IPS-18c (cell line): ENCODE measurements around the gene NFS1.
"Not testable (repeated sequence)": the region's sequence is repeated elsewhere in the genome, so short reads cannot be mapped to it uniquely, and the experiment has no call there.

ENCODE experiments used
- H3K4me3 ChIP-seq: 2 replicates; pipeline ENCODE4 v1.7.0; 2013; ENCODE audit warnings: low read depth, mild to moderate bottlenecking, low read length, moderate library complexity; ENCODE audit not compliant: insufficient read depth
- H3K9me3 ChIP-seq: one replicate; pipeline ENCODE4 v1.6.1; 2013; ENCODE audit warnings: mild to moderate bottlenecking, low read length, moderate library complexity; ENCODE audit not compliant: control insufficient read depth, insufficient read depth

The NFS1 gene

DNA sequence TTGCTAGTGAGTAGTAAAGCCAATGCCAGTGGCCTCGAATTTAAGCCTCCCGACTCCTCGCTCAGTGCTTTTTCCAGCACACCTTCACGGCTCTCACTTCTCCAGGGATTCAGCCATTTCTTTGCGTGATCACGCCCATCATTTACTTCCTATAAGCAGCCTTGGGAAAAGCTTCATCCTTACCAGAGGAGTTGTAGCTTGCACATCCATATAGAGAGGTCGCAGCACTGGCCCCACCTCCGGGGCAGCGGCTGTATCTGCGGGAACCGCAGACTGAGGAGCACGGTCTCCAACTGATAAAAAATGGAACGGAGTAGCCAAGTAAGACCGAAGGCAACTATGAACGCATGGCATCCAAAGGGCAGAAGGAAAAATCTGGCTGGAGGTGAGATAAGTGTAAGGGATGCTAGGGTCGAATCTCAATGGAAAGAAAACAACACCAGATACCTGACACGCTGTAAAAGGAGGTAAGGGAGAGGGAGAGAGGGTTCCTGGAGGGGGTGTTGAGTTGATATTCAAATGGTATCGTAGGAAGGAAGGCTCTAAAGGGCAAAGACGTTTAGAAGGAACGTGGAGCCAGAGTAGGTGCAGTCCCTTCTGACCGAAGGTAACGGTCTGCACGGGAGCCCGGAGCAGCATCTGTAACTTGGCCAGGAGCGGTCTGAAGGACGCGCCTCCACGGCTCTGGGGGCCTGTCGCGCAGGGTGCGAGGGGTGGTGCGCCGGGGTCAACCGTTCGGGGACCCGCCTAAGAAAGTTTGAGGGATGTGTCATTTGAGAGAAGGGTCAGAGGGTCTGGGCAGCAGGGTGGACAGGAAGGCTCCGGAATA, 640 bp downstream of the NFS1 start:
- no peaks in the 10 kb centered on the region for H3K9me3 ChIP-seq
- peak overlapping the region; percentile 100 for H3K4me3 ChIP-seq

DNA sequence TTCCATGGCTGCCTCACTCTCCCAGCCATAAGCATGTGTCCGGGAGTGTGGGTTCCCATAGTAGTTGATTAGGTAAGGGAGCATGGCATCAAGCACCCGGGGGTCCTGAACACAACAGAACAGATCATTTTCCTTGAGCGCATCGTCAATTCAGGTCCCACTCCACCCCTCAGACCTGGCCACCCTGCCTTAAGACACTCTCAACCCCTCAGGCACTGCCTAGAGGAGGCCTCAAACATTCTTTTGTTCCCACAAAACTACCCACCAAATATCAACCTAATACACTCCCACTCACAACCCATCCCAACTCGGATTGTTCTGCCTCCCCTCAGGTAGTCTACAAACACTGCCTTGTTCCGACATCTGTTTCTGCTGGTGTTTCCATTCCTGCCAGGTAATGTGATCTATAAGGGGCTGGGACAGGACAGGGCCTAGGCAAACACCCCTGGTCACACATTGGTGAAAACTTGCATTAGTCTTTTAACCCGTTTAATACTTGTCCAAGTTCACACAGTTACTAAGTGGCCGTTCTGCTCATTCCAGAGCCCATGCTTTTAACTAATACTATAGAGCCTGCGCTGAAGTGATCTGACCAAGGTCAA, 1.4 kb downstream of the NFS1 start:
- peak overlapping the region; percentile 100 for H3K4me3 ChIP-seq
- H3K9me3 ChIP-seq = no peaks in the 10 kb centered on the region

DNA sequence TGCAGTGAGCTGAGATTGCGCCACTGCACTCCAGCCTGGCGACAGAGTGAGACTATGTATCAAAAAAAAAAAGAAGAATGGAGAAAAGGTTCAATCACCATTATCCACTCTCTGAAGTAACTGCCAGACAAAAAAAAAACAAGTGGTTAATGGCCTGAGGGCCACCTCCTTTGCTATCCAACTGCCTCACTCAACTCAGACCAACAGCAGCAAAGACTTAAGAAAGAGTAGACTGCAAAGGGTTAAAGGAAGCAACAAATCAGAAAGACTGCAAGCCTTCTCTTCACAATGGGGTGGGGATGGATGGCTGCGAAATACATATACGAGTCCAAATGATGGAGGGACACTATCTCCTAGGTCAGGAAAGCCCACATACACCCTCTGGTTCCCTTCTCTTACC, 3.2 kb downstream of the NFS1 start:
- Histone ChIP-seq H3K9me3 (no peaks in the 10 kb centered on the region), H3K4me3 (no peak overlapping the region)

DNA sequence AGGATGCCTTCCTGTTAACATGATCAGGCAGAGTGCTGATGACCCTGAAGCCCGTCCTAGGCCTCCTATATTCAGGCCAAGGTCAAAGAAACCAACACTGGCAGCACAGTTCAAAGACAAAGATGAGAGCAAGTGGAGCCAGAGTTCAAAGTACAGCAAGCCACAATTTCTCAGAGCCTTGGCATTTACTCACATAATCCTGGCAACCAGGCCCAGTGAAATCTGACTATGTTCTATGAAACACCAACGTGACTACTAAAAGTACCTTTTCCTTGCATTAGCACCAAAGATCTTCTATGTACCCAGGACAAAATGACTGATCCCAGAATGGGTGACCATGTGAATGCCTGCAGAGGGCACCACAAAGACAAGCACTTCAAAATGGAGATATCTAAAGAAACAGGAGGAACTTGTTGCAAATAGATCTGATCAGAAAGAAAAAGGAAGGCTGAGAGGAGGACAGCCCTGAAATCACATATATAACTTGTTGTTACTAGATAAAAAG, 3.9 kb downstream of the NFS1 start:
- no peaks in the 10 kb centered on the region for H3K9me3 ChIP-seq
- no peak overlapping the region for H3K4me3 ChIP-seq

DNA sequence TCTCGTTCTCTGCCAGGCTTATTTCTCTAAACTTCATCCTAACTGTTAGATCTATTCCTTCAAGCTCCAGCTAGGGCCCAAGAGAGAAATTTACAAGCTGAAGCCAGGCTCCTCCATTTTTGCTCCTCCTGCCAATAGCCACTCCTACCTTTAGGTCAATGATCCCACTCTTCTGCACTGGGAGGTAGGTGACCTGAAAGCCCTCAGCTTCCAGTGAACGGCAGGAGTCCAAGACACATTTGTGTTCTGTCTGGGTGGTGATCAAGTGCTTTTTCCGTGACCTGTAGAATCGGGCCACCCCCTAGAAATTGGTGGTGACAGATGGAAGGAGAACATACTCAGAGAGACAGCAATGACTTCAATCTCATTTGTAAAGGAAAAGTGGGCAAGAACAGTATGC, 8.9 kb downstream of the NFS1 start:
- Histone ChIP-seq H3K9me3 (peaks cover 2% of the 10 kb centered on the region), H3K4me3 (no peak overlapping the region)

DNA sequence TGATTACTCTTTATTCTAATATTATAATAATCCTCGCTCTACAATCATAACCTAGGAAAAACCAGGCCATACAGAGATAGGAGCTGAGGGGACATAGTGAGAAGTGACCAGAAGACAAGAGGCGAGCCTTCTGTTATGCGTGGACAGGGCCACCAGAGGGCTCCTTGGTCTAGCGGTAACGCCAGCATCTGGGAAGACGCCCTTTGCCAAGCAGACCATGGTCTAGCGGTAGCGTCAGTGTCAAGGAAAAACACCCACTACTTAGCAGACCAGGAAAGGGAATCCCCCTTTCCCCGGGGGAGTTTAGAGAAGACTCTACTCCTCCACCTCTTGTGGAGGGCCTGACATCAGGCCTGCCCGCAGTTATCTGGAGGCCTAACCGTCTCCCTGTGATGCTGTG, 12.3 kb downstream of the NFS1 start:
- not testable (repeated sequence) for H3K4me3 ChIP-seq, H3K9me3 ChIP-seq

DNA sequence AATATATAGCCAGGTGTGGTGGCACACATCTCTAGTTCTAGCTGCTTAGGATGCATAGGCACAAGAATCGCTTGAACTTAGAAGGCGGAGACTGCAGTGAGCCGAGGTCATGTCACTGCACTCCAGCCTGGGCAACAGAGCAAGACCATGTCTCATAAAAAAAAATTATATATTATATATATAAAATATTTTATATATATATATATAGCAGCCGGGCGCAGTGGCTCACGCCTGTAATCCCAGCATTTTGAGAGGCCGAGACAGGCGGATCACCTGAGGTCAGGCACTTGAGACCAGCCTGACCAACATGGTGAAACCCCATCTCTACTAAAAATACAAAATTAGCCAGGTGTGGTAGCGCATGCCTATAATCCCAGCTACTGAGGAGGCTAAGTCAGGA, 13.8 kb downstream of the NFS1 start:
- H3K4me3 ChIP-seq, H3K9me3 ChIP-seq: not testable (repeated sequence)

DNA sequence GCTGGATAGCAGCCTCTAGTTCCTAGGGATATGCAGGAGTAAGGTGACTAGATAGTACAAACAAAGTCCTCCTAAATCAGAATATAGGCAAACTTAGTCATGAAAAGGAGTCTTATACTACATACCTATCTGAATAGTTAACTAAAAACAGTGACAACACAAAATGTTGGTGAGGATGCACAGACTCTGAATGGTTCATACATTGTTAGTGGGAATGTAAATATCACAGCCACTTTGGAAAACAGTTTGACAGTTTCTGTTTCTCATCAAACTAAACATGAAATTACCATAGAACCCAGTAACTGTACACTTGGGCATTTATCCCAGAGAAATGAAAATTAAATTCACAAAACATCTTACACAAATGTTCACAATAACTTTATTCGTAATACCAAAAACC, 17.2 kb downstream of the NFS1 start:
- H3K4me3 ChIP-seq = no peak overlapping the region
- H3K9me3 ChIP-seq = no peaks in the 10 kb centered on the region

DNA sequence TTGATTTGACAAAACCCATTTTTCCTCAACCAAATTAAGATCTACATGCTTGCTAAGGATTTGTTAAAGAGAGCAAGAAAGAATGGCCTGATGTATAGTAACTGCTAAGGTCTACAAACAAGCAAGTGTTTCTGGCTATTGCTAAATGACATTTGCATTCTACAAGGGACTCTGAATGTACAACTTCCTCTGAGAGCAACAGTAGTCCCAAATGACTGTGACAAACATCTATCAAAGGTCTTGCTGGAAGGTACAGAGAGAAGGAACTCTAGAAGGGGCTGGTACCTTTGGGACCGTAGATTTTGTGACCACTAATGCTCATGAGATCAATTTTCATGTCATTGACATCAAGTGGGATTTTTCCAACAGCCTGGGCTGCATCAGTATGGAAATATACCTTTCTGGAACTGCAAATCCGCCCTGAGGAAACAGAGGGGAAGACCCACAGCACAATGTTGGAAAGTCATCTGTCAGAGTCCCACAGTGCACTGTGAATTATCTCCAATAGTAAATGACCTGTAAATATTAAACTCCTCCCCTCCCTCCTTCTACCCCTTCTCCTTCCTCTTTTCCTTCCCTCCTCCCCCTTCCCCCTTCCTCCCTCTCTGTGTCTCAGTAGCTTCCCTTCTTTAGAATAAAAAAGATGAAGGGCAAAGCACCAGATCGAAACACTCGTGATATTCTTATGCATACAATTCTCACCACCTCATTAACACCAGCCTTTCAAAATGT, 18.5 kb downstream of the NFS1 start:
- no peaks in the 10 kb centered on the region for H3K9me3 ChIP-seq
- H3K4me3 ChIP-seq = no peak overlapping the region

DNA sequence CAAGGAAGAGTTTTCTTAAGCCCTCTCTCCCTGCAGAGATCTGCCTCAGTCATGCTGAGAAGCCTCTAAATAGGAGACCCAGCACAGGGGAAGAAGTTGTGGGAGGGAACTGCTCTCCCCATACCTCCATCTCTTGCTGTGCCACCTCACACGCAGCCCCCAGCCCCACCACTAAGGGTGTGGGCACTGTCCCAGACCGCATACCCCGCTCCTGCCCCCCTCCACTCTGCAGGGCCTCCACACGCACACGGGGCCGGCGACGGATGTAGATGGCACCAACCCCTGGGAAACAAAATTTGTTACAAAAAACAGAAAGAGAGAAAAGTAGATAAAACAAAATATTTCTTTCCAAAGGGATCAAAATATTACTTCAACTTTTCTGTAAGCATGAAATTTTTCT, 24.2 kb downstream of the NFS1 start:
- H3K9me3 ChIP-seq = no peaks in the 10 kb centered on the region
- no peak overlapping the region for H3K4me3 ChIP-seq

DNA sequence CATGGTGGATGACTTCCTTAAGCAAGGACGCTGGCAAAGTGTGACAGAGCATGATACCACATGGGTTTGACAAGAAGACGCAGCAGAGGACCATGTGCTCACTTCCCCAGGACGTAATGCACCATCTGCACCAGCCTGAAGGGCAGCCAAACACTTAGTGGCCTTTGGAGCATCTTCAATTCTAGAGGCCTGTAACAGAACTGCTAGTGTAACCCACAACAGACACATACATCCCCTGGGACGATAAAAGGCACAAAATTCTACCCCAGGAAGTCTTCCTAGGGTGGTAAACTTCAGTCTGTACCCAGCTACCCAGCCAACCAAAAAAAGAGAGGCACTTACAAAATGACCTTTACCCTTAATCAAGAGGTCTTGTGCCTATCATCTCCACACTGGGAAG, 25.3 kb downstream of the NFS1 start:
- no peaks in the 10 kb centered on the region for H3K9me3 ChIP-seq
- no peak overlapping the region for H3K4me3 ChIP-seq

DNA sequence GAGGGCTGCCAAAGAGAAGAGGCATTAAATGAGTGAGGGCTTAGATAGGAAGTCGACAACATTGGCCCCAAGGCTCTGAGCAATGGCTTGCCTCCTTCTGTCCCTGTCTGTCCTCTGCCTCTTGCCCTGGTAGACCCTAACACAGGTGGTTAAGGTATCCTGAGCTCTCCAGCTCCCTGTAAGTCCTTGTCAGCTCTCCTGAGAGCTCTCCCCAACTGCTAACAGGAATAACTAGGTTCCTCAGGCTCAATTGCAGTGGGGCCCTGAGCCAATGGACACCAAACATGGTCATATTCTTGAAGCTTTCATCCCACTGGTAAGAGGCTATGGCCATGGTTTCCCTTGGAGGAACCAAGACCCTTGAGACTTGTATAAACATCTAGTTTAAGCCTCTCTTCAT, 29.5 kb downstream of the NFS1 start:
- no peak overlapping the region for H3K4me3 ChIP-seq
- H3K9me3 ChIP-seq = no peaks in the 10 kb centered on the region

DNA sequence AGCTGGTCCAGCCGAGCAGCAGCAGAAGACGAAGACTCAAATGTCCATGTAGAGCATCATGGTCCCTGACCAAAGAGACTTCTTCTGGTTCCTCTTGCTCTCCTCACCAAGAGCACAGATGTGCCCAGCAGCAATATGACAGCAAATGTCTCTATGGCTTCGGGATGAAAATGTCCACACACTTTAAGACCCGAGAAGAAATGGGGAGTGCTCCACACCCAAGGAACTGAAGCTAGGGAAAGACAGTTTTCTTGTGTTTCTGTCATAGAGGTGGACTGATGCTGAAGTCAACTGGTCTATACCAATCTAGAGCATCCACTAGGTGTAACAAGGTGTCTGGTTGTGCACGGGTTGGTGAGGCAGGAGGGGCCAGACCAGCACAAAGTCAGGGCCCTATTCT, 29.9 kb downstream of the NFS1 start:
- H3K4me3 ChIP-seq = no peak overlapping the region
- no peaks in the 10 kb centered on the region for H3K9me3 ChIP-seq

DNA sequence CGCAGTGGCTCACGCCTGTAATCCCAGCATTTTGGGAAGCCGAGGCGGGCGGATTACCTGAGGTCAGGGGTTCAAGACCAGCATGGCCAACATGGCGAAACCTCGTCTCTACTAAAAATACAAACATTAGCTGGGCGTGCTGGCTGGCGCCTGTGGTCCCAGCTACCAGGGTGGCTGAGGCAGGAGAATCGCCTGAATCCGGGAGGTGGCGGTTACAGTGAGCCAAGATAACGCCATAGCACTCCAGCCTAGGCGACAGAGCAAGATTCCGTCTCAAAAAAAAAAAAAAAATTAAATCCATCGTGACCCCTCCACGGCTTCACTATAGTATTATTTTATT, 33.2 kb downstream of the NFS1 start:
- Histone ChIP-seq H3K9me3 (no peaks in the 10 kb centered on the region), H3K4me3 (no peak overlapping the region)

DNA sequence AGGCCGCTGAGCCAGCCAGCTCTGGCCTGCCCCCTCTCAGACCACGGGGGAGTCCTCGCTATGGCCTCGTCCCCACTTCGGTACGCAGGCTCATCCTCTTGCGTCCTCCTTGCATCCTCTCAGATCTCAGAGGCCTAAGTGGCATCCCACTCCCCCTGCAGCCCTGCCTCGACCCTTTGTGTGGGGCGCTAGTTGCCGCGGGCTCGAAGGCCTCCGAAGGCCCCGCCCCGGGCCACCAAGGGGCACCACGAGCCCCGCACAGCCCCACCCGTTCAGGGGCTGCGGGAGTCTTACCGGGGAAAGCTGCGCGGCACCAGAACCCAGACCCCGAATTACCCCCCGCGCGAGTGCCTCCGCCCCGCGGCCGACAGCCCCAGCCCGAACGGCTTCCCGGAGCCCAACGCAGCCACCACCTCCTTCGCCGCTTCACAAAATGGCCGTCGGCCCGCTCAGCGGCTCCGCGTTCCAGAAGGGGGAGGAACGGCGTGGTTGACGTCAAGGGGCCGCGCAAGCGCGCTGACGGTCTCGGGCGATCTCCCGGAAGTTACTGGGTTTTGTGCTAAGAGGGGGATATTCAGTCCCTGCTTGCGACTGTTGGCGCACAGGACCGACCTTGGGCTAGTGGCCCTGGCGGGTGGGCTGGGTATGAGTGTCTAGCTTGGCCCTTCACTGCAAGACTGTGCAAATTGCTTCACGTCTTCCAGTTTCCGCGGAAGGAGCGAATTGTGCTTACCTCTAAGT, 34.5 kb downstream of the NFS1 start, which contains the start of the genes CPNE1 and RBM12:
Gene CPNE1, minus strand, starts transcription at position 435 of the 741 bp plus-strand sequence. CDS start 31,977 bp downstream, outside the sequence.
Gene RBM12, minus strand, starts transcription at position 435 of the 741 bp plus-strand sequence. CDS start 9,578 bp downstream, outside the sequence.
- Histone ChIP-seq H3K9me3 (no peaks in the 10 kb centered on the region), H3K4me3 (peak within 1 kb of the TSS; percentile 84)

DNA sequence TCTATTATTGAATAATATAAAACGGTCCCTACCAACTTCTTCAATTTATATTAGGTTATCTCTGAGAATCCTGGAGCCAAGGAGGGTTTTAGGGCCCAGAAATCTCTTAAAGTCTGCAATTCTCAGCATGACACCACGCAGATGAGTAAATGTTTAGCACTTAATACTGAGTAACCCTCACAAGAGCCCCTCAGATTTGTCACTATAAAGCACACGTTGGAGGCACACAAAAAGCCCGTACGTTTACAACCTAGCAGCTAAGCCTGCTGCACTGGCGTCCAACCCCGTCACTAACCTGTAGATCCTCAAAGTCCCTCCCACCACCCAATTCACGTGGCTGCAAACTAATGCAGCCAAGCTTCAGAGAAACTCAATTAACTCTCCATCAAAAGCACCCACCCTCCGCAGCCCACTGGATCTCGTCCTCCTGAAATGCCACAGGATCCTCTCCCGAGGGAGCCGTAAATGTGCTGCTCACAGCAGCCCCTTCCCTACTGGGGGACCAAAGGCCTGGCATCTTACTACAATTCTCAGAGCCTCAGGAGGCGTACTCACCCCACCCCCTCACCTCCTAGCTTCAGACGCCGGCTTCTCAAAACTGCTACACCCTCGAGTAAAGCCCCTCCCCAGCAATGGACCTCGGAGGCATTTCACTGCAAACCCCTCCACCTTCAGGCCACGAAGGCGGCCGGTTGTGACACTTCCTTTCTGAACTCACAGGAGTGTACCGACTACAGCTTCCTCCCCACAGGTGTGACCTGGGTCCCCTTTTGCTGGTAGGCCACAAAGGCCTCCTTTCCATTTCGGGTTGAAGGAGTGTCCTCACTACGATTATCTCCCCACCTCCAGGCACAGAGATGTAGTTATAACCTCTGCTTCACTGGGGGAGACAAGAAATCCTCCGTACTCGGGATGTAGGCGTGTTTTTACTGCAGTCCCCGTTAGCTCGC, 35.4 kb downstream of the NFS1 start:
- Histone ChIP-seq H3K4me3 (peak overlapping the region; percentile 84), H3K9me3 (no peaks in the 10 kb centered on the region)
